Hippocampal formation (tissue), 2 donors: ENCODE results near the gene LEUTX.
"Not testable (repeated sequence)": the region's sequence is repeated elsewhere in the genome, so short reads cannot be mapped to it uniquely, and the experiment has no call there.

Experiments used
- DNase-seq, 2 donors: peaks; one replicate each; lab custom pipeline; 2025; lab: John Stamatoyannopoulos, UW

The LEUTX gene

GRCh38 chr19:39778763-39779162, at the start of gene LEUTX:
LEUTX (plus strand) TSS chr19:39778854; CDS start chr19:39778921, 67 bp downstream.
- no peak for DNase-seq

GRCh38 chr19:39729594-39729993, 49.1 kb upstream of the LEUTX start:
- DNase-seq = no peak

- no peak for DNase-seq
Observed at GRCh38 chr19:39731685-39732084, 47.0 kb upstream of the LEUTX start.

GRCh38 chr19:39733841-39734240, 44.8 kb upstream of the LEUTX start:
- no peak for DNase-seq

GRCh38 chr19:39735688-39736087, 43.0 kb upstream of the LEUTX start:
- no peak for DNase-seq

- no peak for DNase-seq
Observed at GRCh38 chr19:39736088-39736487, 42.6 kb upstream of the LEUTX start.

- DNase-seq = no peak
Observed at GRCh38 chr19:39737351-39737750, 41.3 kb upstream of the LEUTX start.

- no peak for DNase-seq
Observed at GRCh38 chr19:39737891-39738290, 40.8 kb upstream of the LEUTX start, which contains the start of gene CLC. CLC (minus strand) TSS chr19:39738029; CDS start chr19:39737952, 77 bp downstream.

GRCh38 chr19:39738814-39739213, 39.8 kb upstream of the LEUTX start:
- DNase-seq = no peak

GRCh38 chr19:39740395-39740794, 38.3 kb upstream of the LEUTX start:
- no peak for DNase-seq

- DNase-seq = no peak
Observed at GRCh38 chr19:39745643-39746042, 33.0 kb upstream of the LEUTX start.

GRCh38 chr19:39746836-39747529, 31.7 kb upstream of the LEUTX start:
- DNase-seq = no peak

GRCh38 chr19:39749981-39750380, 28.7 kb upstream of the LEUTX start:
- no peak for DNase-seq

- DNase-seq = no peak
Observed at GRCh38 chr19:39752390-39752789, 26.3 kb upstream of the LEUTX start.

- DNase-seq = no peak
Observed at GRCh38 chr19:39752795-39753194, 25.9 kb upstream of the LEUTX start.

- no peak for DNase-seq
Observed at GRCh38 chr19:39754544-39754943, 24.1 kb upstream of the LEUTX start.

GRCh38 chr19:39754971-39755370, 23.7 kb upstream of the LEUTX start:
- no peak for DNase-seq

- DNase-seq = no peak
Observed at GRCh38 chr19:39759457-39760184, 19.0 kb upstream of the LEUTX start.

- DNase-seq = not testable (repeated sequence)
Observed at GRCh38 chr19:39761851-39762250, 16.8 kb upstream of the LEUTX start.

- no peak for DNase-seq
Observed at GRCh38 chr19:39765091-39766076, 13.3 kb upstream of the LEUTX start.

GRCh38 chr19:39768334-39768733, 10.3 kb upstream of the LEUTX start:
- no peak for DNase-seq

- DNase-seq = no peak
Observed at GRCh38 chr19:39768786-39769185, 9.9 kb upstream of the LEUTX start.
